HG03558 (cell line): Measurements from ENCODE around the gene PDAP1.
A peak's percentile ranks its signal among the peaks of the same experiment; 100 is the strongest.
"Not testable (repeated sequence)": the region's sequence is repeated elsewhere in the genome, so short reads cannot be mapped to it uniquely, and the experiment has no call there.

Source experiments
- ATAC-seq: cut with Tn5 transposase; IDR thresholded peaks from one replicate; pipeline ENCODE4 v1.9.1; 2021; ENCODE audit warnings: moderate number of reproducible peaks; ENCODE audit not compliant: unreplicated experiment; ENCODE audit errors: extremely low read depth

Gene PDAP1

GRCh38 chr7:99397297-99397983 lies 11.0 kb downstream of the PDAP1 start:
- no peak for ATAC-seq

DNA sequence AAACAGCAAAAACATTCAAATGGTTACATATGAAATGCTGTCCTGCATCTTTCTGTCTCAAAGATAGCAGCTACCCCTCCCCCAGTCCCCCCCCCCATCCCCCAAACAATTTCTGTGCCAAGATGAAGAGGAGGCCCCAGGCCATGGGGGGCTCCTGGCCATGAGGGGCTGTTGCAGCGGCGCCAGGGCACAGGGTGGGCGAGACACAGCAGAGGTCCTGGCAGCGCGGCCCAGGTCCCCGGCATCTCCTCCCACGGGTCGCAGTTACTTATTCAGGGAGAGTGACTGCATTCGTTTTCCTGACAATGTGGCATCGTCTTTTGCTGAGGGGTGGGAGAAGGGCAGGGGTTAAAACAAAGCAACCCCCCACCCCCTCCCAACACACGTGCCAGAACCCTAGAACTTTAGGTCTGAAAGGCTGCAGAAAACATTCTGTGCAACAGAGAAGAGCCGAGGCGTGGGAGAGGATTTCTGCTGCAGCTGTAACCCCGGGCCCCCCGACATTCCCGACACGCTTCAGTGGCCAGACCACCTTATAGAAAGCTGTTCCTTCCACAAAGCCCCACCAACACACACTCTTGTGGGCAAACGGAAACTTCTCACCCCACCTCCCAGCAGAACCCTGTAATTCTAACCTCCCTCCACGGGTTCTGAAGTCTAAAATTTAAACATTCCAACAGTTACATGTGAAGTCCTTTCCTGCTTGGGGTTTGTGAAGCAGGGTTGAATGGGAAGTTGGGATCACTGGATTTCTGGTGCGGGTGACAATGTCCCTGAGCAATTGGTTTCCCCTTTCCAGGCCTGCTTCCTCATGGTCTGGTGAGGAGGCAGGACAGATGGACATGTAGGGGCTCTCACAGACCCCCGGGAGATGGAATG lies 11.7 kb downstream of the PDAP1 start:
- no peak for ATAC-seq

GRCh38 chr7:99395616-99396327 lies 12.6 kb downstream of the PDAP1 start:
- ATAC-seq = no peak

- no peak for ATAC-seq
Observed at GRCh38 chr7:99394188-99394502, 14.3 kb downstream of the PDAP1 start.

DNA sequence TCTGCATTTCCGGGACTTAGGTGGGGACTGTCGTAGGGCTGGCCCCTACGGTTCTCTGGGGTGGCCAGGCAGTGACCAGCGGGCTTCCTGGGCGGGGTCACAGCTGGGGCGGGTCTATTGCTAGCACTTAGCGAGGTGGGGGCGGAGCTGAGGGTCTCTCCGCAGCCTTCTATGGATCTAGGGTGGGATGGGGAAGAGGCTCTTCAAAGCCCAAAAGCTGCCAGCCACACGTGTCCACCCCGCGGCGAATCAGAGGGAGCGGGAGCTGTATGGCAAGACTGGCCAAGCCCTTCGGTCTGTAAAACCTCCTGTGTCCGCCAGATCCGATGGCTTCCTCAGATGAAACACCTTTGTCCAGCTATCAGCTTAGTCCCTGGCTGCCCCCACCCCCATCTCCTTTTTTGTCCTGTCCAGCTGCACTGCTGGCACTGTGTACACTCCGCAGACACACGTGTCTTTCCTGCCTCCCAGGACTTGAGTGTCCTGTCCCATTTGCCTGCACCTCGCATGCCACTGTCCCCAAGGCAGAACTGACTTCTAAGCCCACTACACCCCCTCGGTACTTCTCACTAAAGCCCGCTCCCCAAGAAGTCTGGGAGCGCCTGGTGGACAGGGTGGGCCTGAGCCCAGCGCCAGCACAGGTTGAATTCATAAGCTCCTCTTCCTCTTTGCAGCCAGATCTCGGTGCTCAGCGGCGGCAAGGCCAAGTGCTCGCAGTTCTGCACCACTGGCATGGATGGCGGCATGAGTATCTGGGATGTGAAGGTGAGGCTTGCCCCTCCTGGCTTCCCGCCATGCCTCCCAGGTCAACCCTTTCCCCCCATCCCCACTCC lies 14.8 kb downstream of the PDAP1 start:
- no peak for ATAC-seq

- ATAC-seq = peak; percentile 55
Observed at GRCh38 chr7:99392659-99393354, 15.6 kb downstream of the PDAP1 start.

- ATAC-seq = no peak
Observed at GRCh38 chr7:99392046-99392445, 16.4 kb downstream of the PDAP1 start.

GRCh38 chr7:99390941-99391602 lies 17.3 kb downstream of the PDAP1 start:
- no peak for ATAC-seq

DNA sequence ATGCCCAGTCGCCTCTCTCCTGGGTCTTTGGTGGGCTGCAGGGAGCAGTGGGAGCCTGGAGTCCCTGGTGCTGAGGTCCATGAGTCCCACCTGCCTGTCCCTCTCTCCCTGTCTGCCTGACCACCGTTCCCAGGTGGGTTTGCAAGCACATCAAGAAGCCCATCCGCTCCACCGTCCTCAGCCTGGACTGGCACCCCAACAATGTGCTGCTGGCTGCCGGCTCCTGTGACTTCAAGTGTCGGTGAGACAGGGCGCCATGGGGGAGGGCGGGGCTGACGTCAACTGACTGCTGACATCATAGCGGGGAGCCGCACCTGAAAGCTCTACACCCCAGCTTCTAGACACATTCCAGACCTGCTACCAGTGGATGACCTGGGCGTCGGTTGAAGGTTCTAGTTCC lies 18.6 kb downstream of the PDAP1 start:
- no peak for ATAC-seq

DNA sequence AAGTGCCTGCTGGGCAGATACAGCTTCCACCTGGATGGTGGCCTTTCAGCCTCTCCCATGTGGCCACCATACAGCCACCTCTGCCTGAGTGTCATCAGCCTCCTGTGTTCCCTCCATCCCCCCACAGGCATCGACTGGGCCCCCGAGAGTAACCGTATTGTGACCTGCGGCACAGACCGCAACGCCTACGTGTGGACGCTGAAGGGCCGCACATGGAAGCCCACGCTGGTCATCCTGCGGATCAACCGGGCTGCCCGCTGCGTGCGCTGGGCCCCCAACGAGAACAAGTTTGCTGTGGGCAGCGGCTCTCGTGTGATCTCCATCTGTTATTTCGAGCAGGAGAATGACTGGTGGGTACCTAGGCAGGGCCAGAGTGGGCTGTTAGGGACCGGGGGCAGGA lies 20.5 kb downstream of the PDAP1 start:
- ATAC-seq = no peak

DNA sequence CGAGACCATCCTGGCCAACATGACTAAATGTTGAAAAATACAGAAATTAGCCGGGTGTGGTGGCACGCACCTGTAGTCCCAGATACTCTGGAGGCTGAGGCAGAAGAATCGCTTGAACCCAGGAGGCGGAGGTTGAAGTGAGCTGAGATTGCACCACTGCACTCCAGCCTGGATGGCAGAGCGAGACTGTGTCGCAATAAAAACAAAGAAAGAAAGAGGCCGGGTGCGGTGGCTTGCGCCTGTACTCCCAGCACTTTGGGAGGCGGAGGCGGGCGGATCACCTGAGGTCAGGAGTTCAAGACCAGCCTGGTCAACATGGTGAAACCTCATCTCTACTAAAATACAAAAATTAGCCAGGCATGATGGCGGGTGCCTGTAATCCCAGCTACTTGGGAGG lies 21.2 kb downstream of the PDAP1 start:
- ATAC-seq = not testable (repeated sequence)

DNA sequence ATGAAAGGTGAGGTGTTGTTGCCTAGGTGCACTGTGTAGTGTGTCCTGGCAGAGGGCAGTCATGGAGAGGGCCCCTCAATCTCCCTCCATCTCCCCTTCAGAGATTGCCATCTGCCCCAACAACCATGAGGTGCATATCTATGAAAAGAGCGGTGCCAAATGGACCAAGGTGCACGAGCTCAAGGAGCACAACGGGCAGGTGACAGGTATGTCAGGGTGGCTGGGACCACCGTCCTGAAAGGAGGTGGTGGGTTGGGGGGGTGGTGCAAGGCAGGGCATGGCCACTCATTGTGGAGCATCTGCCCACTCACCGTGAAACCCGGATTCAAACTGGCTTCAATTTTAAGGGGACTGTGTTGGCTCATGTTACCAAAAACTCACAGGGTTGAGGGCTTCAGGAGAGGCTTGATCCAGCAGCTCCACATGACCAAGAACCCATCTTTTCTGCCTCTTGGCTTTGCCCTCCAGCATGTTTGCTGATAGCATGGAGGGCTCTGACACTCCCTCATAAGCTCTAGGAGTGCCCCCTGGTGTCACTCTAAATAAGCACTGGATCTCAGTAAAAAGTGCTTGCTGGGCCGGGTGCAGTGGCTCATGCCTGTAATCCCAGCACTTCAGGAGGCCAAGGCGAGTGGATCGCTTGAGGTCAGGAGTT lies 21.7 kb downstream of the PDAP1 start:
- no peak for ATAC-seq

DNA sequence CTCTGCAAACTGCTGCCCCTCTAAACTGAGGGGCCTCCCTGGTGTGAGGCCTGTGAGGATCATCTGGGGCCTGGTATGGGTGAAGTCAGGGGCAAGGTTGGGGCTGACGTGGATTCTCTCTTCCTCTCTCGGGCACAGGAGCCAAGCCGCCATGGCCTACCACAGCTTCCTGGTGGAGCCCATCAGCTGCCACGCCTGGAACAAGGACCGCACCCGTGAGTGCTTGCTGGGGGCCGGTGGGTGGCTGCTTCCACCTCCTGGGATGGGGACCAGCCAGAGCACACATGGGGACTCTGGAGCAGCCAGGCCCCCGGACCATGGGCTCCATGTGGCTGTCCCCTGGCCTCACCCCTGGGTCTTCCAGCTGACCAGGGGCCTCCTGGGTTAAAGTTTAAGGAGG lies 22.8 kb downstream of the PDAP1 start:
- no peak for ATAC-seq

DNA sequence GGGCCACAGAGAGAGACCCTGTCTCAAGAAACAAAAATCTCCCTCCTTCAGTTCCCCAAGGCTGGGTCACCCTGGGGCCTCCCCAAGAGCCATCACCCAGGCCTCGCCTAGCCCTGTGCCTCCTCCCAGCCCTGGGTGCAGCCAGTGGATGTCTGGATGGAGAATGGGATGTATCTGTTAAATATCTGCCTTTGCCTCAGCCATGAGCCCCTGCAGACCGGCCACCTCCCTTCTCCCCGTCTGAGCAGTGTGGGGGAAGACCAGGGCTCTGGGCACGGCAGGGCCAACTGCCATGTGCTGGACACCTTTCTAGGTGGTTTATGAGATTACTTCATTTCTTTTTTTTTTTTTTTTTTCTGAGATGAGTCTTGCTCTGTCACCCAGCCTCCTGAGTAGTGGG lies 23.9 kb downstream of the PDAP1 start:
- ATAC-seq = no peak

DNA sequence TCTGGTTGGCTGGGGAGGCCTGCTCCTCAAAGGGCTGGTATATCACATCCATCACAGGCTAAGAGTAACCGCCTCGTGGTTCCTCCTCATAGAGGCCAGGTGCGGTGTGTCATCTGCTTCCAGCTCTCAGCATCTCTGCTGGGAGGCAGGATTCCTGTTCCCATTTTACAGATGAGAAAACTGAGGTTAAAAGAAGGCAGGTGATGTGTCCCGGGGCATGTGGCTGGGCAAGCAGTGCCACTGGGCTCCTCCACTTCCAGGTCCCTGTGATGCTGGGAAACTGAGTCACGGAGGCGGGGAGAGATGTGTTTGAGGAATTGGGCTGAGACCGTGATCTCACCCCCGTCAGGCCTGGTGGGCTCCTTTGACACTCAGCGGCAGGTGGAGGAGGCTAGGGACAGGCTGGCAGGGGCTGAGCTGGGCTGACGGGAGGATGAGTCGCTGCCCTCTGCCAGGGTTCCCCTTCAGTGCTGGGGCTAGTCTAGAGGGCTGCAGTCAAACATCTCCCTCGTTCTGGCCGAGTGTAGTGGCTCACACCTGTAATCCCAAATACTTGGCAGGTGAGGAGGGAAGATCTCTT lies 24.5 kb downstream of the PDAP1 start:
- no peak for ATAC-seq

GRCh38 chr7:99383203-99383602 lies 25.2 kb downstream of the PDAP1 start:
- no peak for ATAC-seq

- ATAC-seq = no peak
Observed at GRCh38 chr7:99381664-99382075, 26.7 kb downstream of the PDAP1 start.
